Trophoblast cell (in vitro differentiated cells and primary cell): ENCODE results near the gene VPS13C.
A peak's percentile ranks its signal among the peaks of the same experiment; 100 is the strongest.

ENCODE experiments used
- DNase-seq, 2 donors: peaks; one replicate each; pipeline ENCODE4 v3.0.0-alpha.2; 2016
- H2AFZ ChIP-seq: 2 replicates; pipeline ENCODE4 v1.6.1; 2013; ENCODE audit warnings: low read length, moderate library complexity, mild to moderate bottlenecking; ENCODE audit not compliant: insufficient read depth, poor library complexity
- H2AK5ac ChIP-seq: 2 replicates; pipeline ENCODE4 v1.6.1; 2013; ENCODE audit warnings: mild to moderate bottlenecking, low read length
- H2BK120ac ChIP-seq: 2 replicates; pipeline ENCODE4 v1.6.1; 2013; ENCODE audit warnings: low read length, mild to moderate bottlenecking, moderate library complexity; ENCODE audit not compliant: insufficient read depth, poor library complexity
- H2BK12ac ChIP-seq: 2 replicates; pipeline ENCODE4 v1.6.1; 2013; ENCODE audit warnings: mild to moderate bottlenecking, low read length, moderate library complexity
- H2BK5ac ChIP-seq: 2 replicates; pipeline ENCODE4 v1.6.1; 2013; ENCODE audit warnings: low read length, low read depth, moderate library complexity, mild to moderate bottlenecking; ENCODE audit not compliant: poor library complexity
- H3K14ac ChIP-seq: 2 replicates; pipeline ENCODE4 v1.6.1; 2013; ENCODE audit warnings: mild to moderate bottlenecking, low read length
- H3K18ac ChIP-seq: 2 replicates; pipeline ENCODE4 v1.6.1; 2013; ENCODE audit warnings: mild to moderate bottlenecking, low read length
- H3K23ac ChIP-seq: 2 replicates; pipeline ENCODE4 v1.6.1; 2013; ENCODE audit warnings: low read length
- H3K27ac ChIP-seq: 2 replicates; pipeline ENCODE4 v1.5.1; 2013; ENCODE audit warnings: low read depth, mild to moderate bottlenecking, inconsistent platforms, low read length, moderate library complexity
- H3K27me3 ChIP-seq: 2 replicates; pipeline ENCODE4 v1.6.1; 2013; ENCODE audit warnings: inconsistent platforms, mild to moderate bottlenecking, low read length, moderate library complexity; ENCODE audit not compliant: insufficient read depth
- H3K36me3 ChIP-seq, 2 experiments: 1 replicate in 1 of 2; 2 replicates in 1 of 2; pipeline ENCODE4 v1.6.1; 2013; ENCODE audit warnings: low read length in 2 of 2, mild to moderate bottlenecking in 2 of 2, moderate library complexity in 1 of 2; ENCODE audit not compliant: insufficient read depth in 2 of 2, control insufficient read depth in 1 of 2
- H3K4ac ChIP-seq: 2 replicates; pipeline ENCODE4 v1.6.1; 2013; ENCODE audit warnings: low read depth, mild to moderate bottlenecking, low read length, moderate library complexity
- H3K4me1 ChIP-seq, 2 experiments: 1 replicate in 1 of 2; 2 replicates in 1 of 2; pipeline ENCODE4 v1.6.1; 2013; ENCODE audit warnings: low read length in 2 of 2, mild to moderate bottlenecking in 2 of 2, moderate library complexity in 1 of 2; ENCODE audit not compliant: insufficient read depth in 2 of 2, control insufficient read depth in 1 of 2
- H3K4me2 ChIP-seq: 2 replicates; pipeline ENCODE4 v1.6.1; 2013; ENCODE audit warnings: inconsistent platforms, mild to moderate bottlenecking, low read length, moderate library complexity
- H3K4me3 ChIP-seq: 2 replicates; pipeline ENCODE4 v1.5.1; 2013; ENCODE audit warnings: mild to moderate bottlenecking, low read depth, low read length, inconsistent platforms
- H3K79me1 ChIP-seq: one replicate; pipeline ENCODE4 v1.6.1; 2013; ENCODE audit warnings: low read length
- H3K79me2 ChIP-seq: 2 replicates; pipeline ENCODE4 v1.6.1; 2013; ENCODE audit warnings: low read length, mild to moderate bottlenecking; ENCODE audit not compliant: control insufficient read depth, insufficient read depth, poor library complexity
- H3K9ac ChIP-seq: 2 replicates; pipeline ENCODE4 v1.6.1; 2013; ENCODE audit warnings: mild to moderate bottlenecking, low read length
- H3K9me3 ChIP-seq: 2 replicates; pipeline ENCODE4 v1.6.1; 2013; ENCODE audit warnings: low read depth, mild to moderate bottlenecking, control low read depth, inconsistent platforms, low read length; ENCODE audit not compliant: insufficient read depth
- H4K12ac ChIP-seq: 2 replicates; pipeline ENCODE4 v1.6.1; 2013; ENCODE audit warnings: low read depth, mild to moderate bottlenecking, low read length, moderate library complexity
- H4K8ac ChIP-seq: 2 replicates; pipeline ENCODE4 v1.6.1; 2013; ENCODE audit warnings: low read depth, mild to moderate bottlenecking, low read length, moderate library complexity
- H4K91ac ChIP-seq: one replicate; pipeline ENCODE4 v1.6.1; 2013; ENCODE audit warnings: low read depth, mild to moderate bottlenecking, low read length, moderate library complexity
- WGBS: extraction: QIAGEN DNeasy Blood & Tissue Kit; methylation state at CpG from one replicate; pipeline ENCODE4 v1.1.7; 2013; ENCODE audit warnings: missing lambda C conversion rate; ENCODE audit not compliant: insufficient read length, insufficient coverage; ENCODE audit errors: extremely low coverage; 5-methylcytosine and 5-hydroxymethylcytosine counted together

VPS13C gene

GRCh38 chr15:62046078-62046743, 14.0 kb downstream of the VPS13C start:
- Histone ChIP-seq H3K4ac (no peak overlapping the region), H3K23ac (no peak overlapping the region), H3K9me3 (no peaks in the 10 kb centered on the region), H3K79me1 (no peaks in the 10 kb centered on the region), H4K12ac (no peak overlapping the region), H3K4me3 (no peak overlapping the region), H3K36me3 (no peaks in the 10 kb centered on the region), H3K9ac (no peak overlapping the region), H2AK5ac (no peak overlapping the region), H3K27ac (no peak overlapping the region), H2AFZ (no peak overlapping the region), H3K79me2 (no peaks in the 10 kb centered on the region), H4K8ac (no peak overlapping the region), H3K14ac (no peak overlapping the region), H3K4me2 (no peak overlapping the region), H4K91ac (no peak overlapping the region), H2BK12ac (no peak overlapping the region), H3K27me3 (no peaks in the 10 kb centered on the region), H3K4me1 (no peaks in the 10 kb centered on the region), H2BK120ac (no peak overlapping the region), H3K18ac (no peak overlapping the region), H2BK5ac (no peak overlapping the region)
- no peak for DNase-seq
- no CpG with 5 or more reads among the region's 5 CpGs for WGBS

GRCh38 chr15:62035256-62035924, 24.9 kb downstream of the VPS13C start:
- Histone ChIP-seq H3K36me3 (no peaks in the 10 kb centered on the region), H3K27me3 (no peaks in the 10 kb centered on the region), H3K14ac (no peak overlapping the region), H3K9ac (no peak overlapping the region), H3K79me1 (no peaks in the 10 kb centered on the region), H2AFZ (no peak overlapping the region), H4K12ac (no peak overlapping the region), H2AK5ac (no peak overlapping the region), H3K18ac (no peak overlapping the region), H3K23ac (no peak overlapping the region), H3K4me2 (no peak overlapping the region), H3K4ac (no peak overlapping the region), H3K4me1 (no peaks in the 10 kb centered on the region), H3K27ac (no peak overlapping the region), H2BK5ac (no peak overlapping the region), H3K79me2 (no peaks in the 10 kb centered on the region), H3K4me3 (no peak overlapping the region), H2BK120ac (no peak overlapping the region), H2BK12ac (no peak overlapping the region), H4K8ac (no peak overlapping the region), H3K9me3 (no peaks in the 10 kb centered on the region), H4K91ac (no peak overlapping the region)
- WGBS: no CpG with 5 or more reads among the region's 2 CpGs
- DNase-seq: peak in 1 of 2 donors; percentile 8

GRCh38 chr15:62027916-62028315, 32.3 kb downstream of the VPS13C start:
- Histone ChIP-seq H2AFZ (no peak overlapping the region), H2AK5ac (no peak overlapping the region), H2BK5ac (no peak overlapping the region), H3K18ac (no peak overlapping the region), H3K27me3 (no peaks in the 10 kb centered on the region), H4K12ac (no peak overlapping the region), H4K8ac (no peak overlapping the region), H3K36me3 (no peaks in the 10 kb centered on the region), H3K79me1 (no peaks in the 10 kb centered on the region), H2BK12ac (no peak overlapping the region), H3K9ac (no peak overlapping the region), H2BK120ac (no peak overlapping the region), H3K4me3 (no peak overlapping the region), H3K79me2 (no peaks in the 10 kb centered on the region), H3K23ac (no peak overlapping the region), H3K27ac (no peak overlapping the region), H3K4me2 (no peak overlapping the region), H3K4me1 (no peaks in the 10 kb centered on the region), H4K91ac (no peak overlapping the region), H3K9me3 (no peaks in the 10 kb centered on the region), H3K4ac (no peak overlapping the region), H3K14ac (no peak overlapping the region)
- no peak for DNase-seq
- no CpG with 5 or more reads among the region's 5 CpGs for WGBS

- Histone ChIP-seq H2BK12ac (no peak overlapping the region), H3K4ac (no peak overlapping the region), H2BK5ac (no peak overlapping the region), H3K27me3 (no peaks in the 10 kb centered on the region), H2AK5ac (no peak overlapping the region), H3K4me3 (no peak overlapping the region), H3K4me2 (no peak overlapping the region), H3K4me1 (no peaks in the 10 kb centered on the region), H2AFZ (no peak overlapping the region), H3K18ac (no peak overlapping the region), H3K9me3 (no peaks in the 10 kb centered on the region), H3K14ac (no peak overlapping the region), H4K12ac (no peak overlapping the region), H3K9ac (no peak overlapping the region), H3K79me1 (no peaks in the 10 kb centered on the region), H2BK120ac (no peak overlapping the region), H3K23ac (no peak overlapping the region), H3K27ac (no peak overlapping the region), H4K91ac (no peak overlapping the region), H3K79me2 (no peaks in the 10 kb centered on the region), H3K36me3 (no peaks in the 10 kb centered on the region), H4K8ac (no peak overlapping the region)
- WGBS: no CpG with 5 or more reads among the region's 3 CpGs
- no peak for DNase-seq
These were observed 33.0 kb downstream of the VPS13C start for GRCh38 chr15:62027263-62027565.
